PC-9 (cell line): Measurements from ENCODE around the gene ILKAP.

Experiments used
- EZH2 ChIP-seq: fragments of 200-600 bp; sonication (generic); IDR thresholded peaks from 2 replicates; pipeline ENCODE4 v1.8.0; 2017; ENCODE audit warnings: antibody characterized with exemption, low read depth
- TF ChIP-seq, protein P1 (sequence below): fragments of 200-600 bp; sonication (generic); conservative IDR thresholded peaks from 2 replicates; pipeline ENCODE4 v1.6.1; 2017; ENCODE audit warnings: mixed run types, antibody characterized with exemption, mild to moderate bottlenecking, moderate library complexity

DNA sequence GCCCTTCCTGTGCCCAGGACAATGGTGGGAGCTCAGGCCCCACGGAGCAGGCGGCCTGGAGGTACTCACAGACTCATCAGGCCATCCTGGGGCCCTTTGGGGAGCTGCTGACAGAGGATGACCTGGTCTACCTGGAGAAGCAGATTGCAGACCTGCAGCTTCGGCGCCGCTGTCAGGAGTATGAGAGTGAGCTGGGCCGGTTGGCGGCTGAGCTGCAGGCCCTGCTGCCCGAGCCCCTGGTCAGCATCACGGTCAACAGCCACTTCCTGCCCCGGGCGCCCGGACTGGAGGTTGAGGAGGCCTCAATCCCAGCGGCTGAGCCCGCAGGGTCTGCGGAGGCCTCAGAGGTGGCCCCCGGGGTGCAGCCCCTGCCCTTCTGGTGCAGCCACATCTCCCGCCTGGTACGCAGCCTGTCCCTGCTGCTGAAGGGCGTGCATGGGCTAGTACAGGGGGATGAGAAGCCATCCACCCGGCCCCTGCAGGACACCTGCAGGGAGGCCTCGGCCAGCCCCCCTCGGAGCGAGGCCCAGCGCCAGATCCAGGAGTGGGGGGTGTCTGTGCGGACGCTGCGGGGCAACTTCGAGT lies 73.3 kb downstream of the ILKAP start:
- TF ChIP-seq EZH2: no peak
- TF ChIP-seq, protein P1, sequence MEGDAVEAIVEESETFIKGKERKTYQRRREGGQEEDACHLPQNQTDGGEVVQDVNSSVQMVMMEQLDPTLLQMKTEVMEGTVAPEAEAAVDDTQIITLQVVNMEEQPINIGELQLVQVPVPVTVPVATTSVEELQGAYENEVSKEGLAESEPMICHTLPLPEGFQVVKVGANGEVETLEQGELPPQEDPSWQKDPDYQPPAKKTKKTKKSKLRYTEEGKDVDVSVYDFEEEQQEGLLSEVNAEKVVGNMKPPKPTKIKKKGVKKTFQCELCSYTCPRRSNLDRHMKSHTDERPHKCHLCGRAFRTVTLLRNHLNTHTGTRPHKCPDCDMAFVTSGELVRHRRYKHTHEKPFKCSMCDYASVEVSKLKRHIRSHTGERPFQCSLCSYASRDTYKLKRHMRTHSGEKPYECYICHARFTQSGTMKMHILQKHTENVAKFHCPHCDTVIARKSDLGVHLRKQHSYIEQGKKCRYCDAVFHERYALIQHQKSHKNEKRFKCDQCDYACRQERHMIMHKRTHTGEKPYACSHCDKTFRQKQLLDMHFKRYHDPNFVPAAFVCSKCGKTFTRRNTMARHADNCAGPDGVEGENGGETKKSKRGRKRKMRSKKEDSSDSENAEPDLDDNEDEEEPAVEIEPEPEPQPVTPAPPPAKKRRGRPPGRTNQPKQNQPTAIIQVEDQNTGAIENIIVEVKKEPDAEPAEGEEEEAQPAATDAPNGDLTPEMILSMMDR: no peak
